Measurements from ENCODE around the gene TOR2A. TPM values are rescaled to one million over a fixed set of nuclear protein-coding genes. Genes with fewer than 3 reads are reported as not detected.

The TOR2A gene
- total RNA-seq, 3 donors from 2014 or later: 9.5 to 16.7 (median 9.6) TPM

GRCh38 chr9:127697575-127697974, 37.5 kb downstream of the TOR2A start:
- peak overlapping the region; percentile 50 to 60 for H3K27ac ChIP-seq
- H3K4me3 ChIP-seq: no peak overlapping the region
- H3K36me3 ChIP-seq: no peaks in the 10 kb centered on the region
- no peaks in the 10 kb centered on the region for H3K9me3 ChIP-seq
- no peaks in the 10 kb centered on the region for H3K4me1 ChIP-seq
- intact Hi-C loops (cut with DNase I; ENCODE audit: low total_unique reads): no loop called here
- no peak for DNase-seq (ENCODE audit: low spot score in 2 of 2)
- no peak for TF ChIP-seq POLR2A (IDR thresholded peaks at IDR 0.05)
- no peak for TF ChIP-seq POLR2AphosphoS5 (IDR thresholded peaks at IDR 0.05)
- TF ChIP-seq CTCF (IDR thresholded peaks at IDR 0.05): no peak
- H3K27me3 ChIP-seq: no peaks in the 10 kb centered on the region

- Histone ChIP-seq H3K4me3 (no peak overlapping the region), H3K27me3 (no peaks in the 10 kb centered on the region), H3K27ac (peak overlapping the region; percentile 5 to 12), H3K36me3 (no peaks in the 10 kb centered on the region), H3K9me3 (no peaks in the 10 kb centered on the region), H3K4me1 (no peaks in the 10 kb centered on the region)
- no peak for TF ChIP-seq POLR2A (IDR thresholded peaks at IDR 0.05)
- no peak for TF ChIP-seq POLR2AphosphoS5 (IDR thresholded peaks at IDR 0.05)
- no peak for TF ChIP-seq CTCF (IDR thresholded peaks at IDR 0.05)
- intact Hi-C loops (cut with DNase I; ENCODE audit: low total_unique reads): no loop called here
- DNase-seq (ENCODE audit: low spot score in 2 of 2): no peak
Measured at GRCh38 chr9:127694890-127695720, 40.0 kb downstream of the TOR2A start.

GRCh38 chr9:127693697-127694096, 41.4 kb downstream of the TOR2A start:
- no peak for TF ChIP-seq CTCF (IDR thresholded peaks at IDR 0.05)
- no peak for TF ChIP-seq POLR2AphosphoS5 (IDR thresholded peaks at IDR 0.05)
- no peak for TF ChIP-seq POLR2A (IDR thresholded peaks at IDR 0.05)
- H3K36me3 ChIP-seq: no peaks in the 10 kb centered on the region
- no peaks in the 10 kb centered on the region for H3K27me3 ChIP-seq
- H3K27ac ChIP-seq: no peak overlapping the region
- intact Hi-C loops (cut with DNase I; ENCODE audit: low total_unique reads): no loop called here
- no peak for DNase-seq (ENCODE audit: low spot score in 2 of 2)
- no peak overlapping the region for H3K4me3 ChIP-seq
- H3K9me3 ChIP-seq: no peaks in the 10 kb centered on the region
- no peaks in the 10 kb centered on the region for H3K4me1 ChIP-seq

GRCh38 chr9:127693143-127693542, 42.0 kb downstream of the TOR2A start:
- no peak for DNase-seq (ENCODE audit: low spot score in 2 of 2)
- Histone ChIP-seq H3K27ac (no peak overlapping the region), H3K4me1 (no peaks in the 10 kb centered on the region), H3K27me3 (no peaks in the 10 kb centered on the region), H3K36me3 (no peaks in the 10 kb centered on the region), H3K9me3 (no peaks in the 10 kb centered on the region), H3K4me3 (no peak overlapping the region)
- intact Hi-C loops (cut with DNase I; ENCODE audit: low total_unique reads): no loop called here
- TF ChIP-seq POLR2AphosphoS5 (IDR thresholded peaks at IDR 0.05) (no peak), POLR2A (IDR thresholded peaks at IDR 0.05) (no peak), CTCF (IDR thresholded peaks at IDR 0.05) (no peak)

- Histone ChIP-seq H3K27ac (no peak overlapping the region), H3K36me3 (no peaks in the 10 kb centered on the region), H3K27me3 (no peaks in the 10 kb centered on the region), H3K4me3 (no peak overlapping the region), H3K4me1 (no peaks in the 10 kb centered on the region), H3K9me3 (no peaks in the 10 kb centered on the region)
- intact Hi-C loops (cut with DNase I; ENCODE audit: low total_unique reads): no loop called here
- DNase-seq (ENCODE audit: low spot score in 2 of 2): no peak
- TF ChIP-seq POLR2AphosphoS5 (IDR thresholded peaks at IDR 0.05): no peak
- no peak for TF ChIP-seq POLR2A (IDR thresholded peaks at IDR 0.05)
- no peak for TF ChIP-seq CTCF (IDR thresholded peaks at IDR 0.05)
Measured at GRCh38 chr9:127692071-127692470, 43.0 kb downstream of the TOR2A start.

All from breast epithelium (tissue), 4 donors.